Sigmoid colon (tissue), 7 donors: ENCODE results near the gene SLC4A1AP. TPM values are rescaled to one million over a fixed set of nuclear protein-coding genes. Genes with fewer than 3 reads are reported as not detected.

Experiments
- DNase-seq: peaks from one replicate; pipeline ENCODE4 v3.0.0-alpha.2; 2019
- H3K27ac ChIP-seq, 4 donors: fragments of 200-600 bp; sonication (generic); one replicate each; pipeline ENCODE4 v1.5.1; 2016 to 2019; ENCODE audit warnings: mild to moderate bottlenecking in 1 of 4
- H3K27me3 ChIP-seq, 3 donors: fragments of 200-600 bp; sonication (generic); one replicate each; pipeline ENCODE4 v1.5.1; 2019; ENCODE audit warnings: mild to moderate bottlenecking in 1 of 3
- H3K36me3 ChIP-seq, 4 donors: fragments of 200-600 bp; sonication (generic); one replicate each; pipeline ENCODE4 v1.5.1; 2016 to 2019
- H3K4me1 ChIP-seq, 4 donors: fragments of 200-600 bp; sonication (generic); one replicate each; pipeline ENCODE4 v1.5.1; 2017 to 2019
- H3K4me3 ChIP-seq, 4 donors: fragments of 200-600 bp; sonication (generic); one replicate each; pipeline ENCODE4 v1.5.1; 2017 to 2019; ENCODE audit warnings: mild to moderate bottlenecking in 2 of 4, moderate library complexity in 1 of 4
- H3K9me3 ChIP-seq, 4 donors: fragments of 200-600 bp in 3 of 4; sonication (generic) in 3 of 4; one replicate each; pipeline versions ENCODE4 v1.5.1 to v1.6.1; 2013 to 2019
- EP300 ChIP-seq, 4 donors: sonication (generic); formaldehyde crosslinking; IDR thresholded peaks; one replicate each; pipeline ENCODE4 v1.6.1; 2017; ENCODE audit warnings: antibody characterized with exemption in 4 of 4
- POLR2A ChIP-seq, 2 donors: fragments of 450-650 bp; IDR thresholded peaks; one replicate each; pipeline ENCODE4 v1.6.1; 2016; ENCODE audit warnings: antibody characterized with exemption in 2 of 2, mild to moderate bottlenecking in 2 of 2, moderate library complexity in 2 of 2
- POLR2AphosphoS5 ChIP-seq, 4 donors: sonication (generic); formaldehyde crosslinking; IDR thresholded peaks; one replicate each; pipeline ENCODE4 v1.6.1; 2017; ENCODE audit warnings: antibody characterized with exemption in 4 of 4
- WGBS, 2 donors: extraction: QIAGEN DNeasy Blood & Tissue Kit; methylation state at CpG; one replicate each; pipeline ENCODE4 v1.1.7; 2013; 5-methylcytosine and 5-hydroxymethylcytosine counted together
- intact Hi-C: fragments of 100-400 bp; cut with DNase I; formaldehyde crosslinking; loops from one replicate; pipeline ENCODE4 v1.15.1; 2023
- polyA plus RNA-seq, 3 donors: library from polyadenylated mRNA; stranded (reverse); fragments of 200-250 nt; gene quantifications; one replicate each; pipeline ENCODE4 v1.2.3, GENCODE V29; 2013
- total RNA-seq, 4 donors: library from RNA; depleted of rRNA; stranded (reverse); fragments of >200 nt; gene quantifications; one replicate each; pipeline ENCODE4 v1.1.0, GENCODE V29; 2016
- TF ChIP-seq, protein P1 (sequence below), 4 experiments: fragments of 450-650 bp in 3 of 4; fragments of 200-600 bp in 1 of 4; IDR thresholded peaks; one replicate each; pipeline ENCODE4 v1.5.1; 2016 to 2019; ENCODE audit warnings: antibody characterized with exemption in 4 of 4, mild to moderate bottlenecking in 3 of 4, moderate library complexity in 2 of 4
- donor health status: healthy with polysubstance abuse.
- donor health status: Bipolar disorder and iron deficiency.
- donor health status: healthy.

The SLC4A1AP gene
- total and polyA plus RNA-seq, 7 donors: 10.2 to 21.4 (median 16.0) TPM

- peak overlapping the region; percentile 21 to 58 (median 51) for H3K4me3 ChIP-seq
- TF ChIP-seq EP300 (IDR thresholded peaks at IDR 0.05) (peak in 2 of 4 donors; percentile 43 to 73), POLR2AphosphoS5 (IDR thresholded peaks at IDR 0.05) (peak; percentile 26 to 66 (median 52)), POLR2A (IDR thresholded peaks at IDR 0.05) (no peak)
- TF ChIP-seq, protein P1, sequence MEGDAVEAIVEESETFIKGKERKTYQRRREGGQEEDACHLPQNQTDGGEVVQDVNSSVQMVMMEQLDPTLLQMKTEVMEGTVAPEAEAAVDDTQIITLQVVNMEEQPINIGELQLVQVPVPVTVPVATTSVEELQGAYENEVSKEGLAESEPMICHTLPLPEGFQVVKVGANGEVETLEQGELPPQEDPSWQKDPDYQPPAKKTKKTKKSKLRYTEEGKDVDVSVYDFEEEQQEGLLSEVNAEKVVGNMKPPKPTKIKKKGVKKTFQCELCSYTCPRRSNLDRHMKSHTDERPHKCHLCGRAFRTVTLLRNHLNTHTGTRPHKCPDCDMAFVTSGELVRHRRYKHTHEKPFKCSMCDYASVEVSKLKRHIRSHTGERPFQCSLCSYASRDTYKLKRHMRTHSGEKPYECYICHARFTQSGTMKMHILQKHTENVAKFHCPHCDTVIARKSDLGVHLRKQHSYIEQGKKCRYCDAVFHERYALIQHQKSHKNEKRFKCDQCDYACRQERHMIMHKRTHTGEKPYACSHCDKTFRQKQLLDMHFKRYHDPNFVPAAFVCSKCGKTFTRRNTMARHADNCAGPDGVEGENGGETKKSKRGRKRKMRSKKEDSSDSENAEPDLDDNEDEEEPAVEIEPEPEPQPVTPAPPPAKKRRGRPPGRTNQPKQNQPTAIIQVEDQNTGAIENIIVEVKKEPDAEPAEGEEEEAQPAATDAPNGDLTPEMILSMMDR (IDR thresholded peaks at IDR 0.05): no peak
- no peak for DNase-seq
- intact Hi-C loops: no loop called here
- peak overlapping the region; percentile 48 to 80 (median 66) for H3K27ac ChIP-seq
- peaks cover 0 to 18% (median 15%) of the 10 kb centered on the region in 4 donors for H3K4me1 ChIP-seq
- H3K9me3 ChIP-seq: no peaks in the 10 kb centered on the region
- H3K27me3 ChIP-seq: no peaks in the 10 kb centered on the region
- H3K36me3 ChIP-seq: no peaks in the 10 kb centered on the region
- WGBS, 2 donors: 5% methylated on average over 51 of the region's 51 CpGs
Measured at GRCh38 chr2:27715318-27716210, 51.9 kb downstream of the SLC4A1AP start.

GRCh38 chr2:27716301-27717069 lies 52.8 kb downstream of the SLC4A1AP start:
- intact Hi-C loops: no loop called here
- Histone ChIP-seq H3K4me1 (peaks cover 0 to 18% (median 15%) of the 10 kb centered on the region in 4 donors), H3K9me3 (no peaks in the 10 kb centered on the region), H3K27ac (peak overlapping the region; percentile 25 to 80 (median 66)), H3K36me3 (no peaks in the 10 kb centered on the region), H3K27me3 (no peaks in the 10 kb centered on the region), H3K4me3 (no peak overlapping the region)
- no peak for DNase-seq
- WGBS, 2 donors: 54 to 73% methylated on average over 25 of the region's 25 CpGs
- TF ChIP-seq POLR2AphosphoS5 (IDR thresholded peaks at IDR 0.05) (no peak), EP300 (IDR thresholded peaks at IDR 0.05) (no peak), POLR2A (IDR thresholded peaks at IDR 0.05) (no peak)
- TF ChIP-seq, protein P1 (IDR thresholded peaks at IDR 0.05): no peak

GRCh38 chr2:27717070-27717795 lies 53.5 kb downstream of the SLC4A1AP start:
- Histone ChIP-seq H3K27me3 (no peaks in the 10 kb centered on the region), H3K4me1 (peaks cover 0 to 18% (median 15%) of the 10 kb centered on the region in 4 donors), H3K36me3 (no peaks in the 10 kb centered on the region), H3K4me3 (no peak overlapping the region), H3K9me3 (no peaks in the 10 kb centered on the region), H3K27ac (peak overlapping the region in 3 of 4 donors; percentile 64 to 80 (median 68))
- intact Hi-C loops: no loop called here
- no peak for DNase-seq
- WGBS, 2 donors: 71 to 86% methylated on average over 9 of the region's 9 CpGs
- TF ChIP-seq EP300 (IDR thresholded peaks at IDR 0.05) (no peak), POLR2A (IDR thresholded peaks at IDR 0.05) (no peak), POLR2AphosphoS5 (IDR thresholded peaks at IDR 0.05) (no peak)
- TF ChIP-seq, protein P1 (IDR thresholded peaks at IDR 0.05): no peak

DNA sequence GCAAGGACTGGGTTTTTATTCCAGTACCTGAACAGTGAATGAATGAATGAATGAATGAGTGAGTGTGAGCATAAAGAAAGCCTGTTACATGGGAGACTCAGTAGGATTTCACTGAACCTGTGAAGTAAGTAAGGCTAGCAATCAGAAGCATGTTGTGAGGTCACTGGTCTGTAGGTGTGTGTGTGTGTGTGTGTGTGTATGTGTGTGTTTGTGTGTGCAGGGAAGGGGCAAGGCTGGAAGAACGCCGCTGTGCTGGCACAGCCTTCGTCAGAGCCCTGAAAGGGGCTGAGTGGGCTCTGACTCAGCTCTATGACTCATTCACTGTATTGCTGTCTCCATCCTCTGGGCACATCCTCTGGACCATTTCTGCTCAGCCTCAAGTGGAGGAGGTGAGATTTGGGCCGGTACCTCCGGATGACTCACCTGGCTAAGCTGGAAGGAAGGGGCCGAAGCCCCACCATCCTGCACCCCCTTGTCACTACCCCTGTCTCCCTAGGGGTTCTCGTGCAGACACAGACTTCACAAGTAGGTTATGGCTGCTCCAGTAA lies 56.4 kb downstream of the SLC4A1AP start:
- Histone ChIP-seq H3K4me3 (no peak overlapping the region), H3K9me3 (no peaks in the 10 kb centered on the region), H3K36me3 (no peaks in the 10 kb centered on the region), H3K27me3 (no peaks in the 10 kb centered on the region), H3K27ac (peak overlapping the region in 1 of 4 donors; percentile 44), H3K4me1 (peaks cover 0 to 34% (median 27%) of the 10 kb centered on the region in 4 donors)
- WGBS, 2 donors: 50 to 51% methylated on average over 7 of the region's 7 CpGs
- intact Hi-C loops: loop anchor here (5.0 kb wide), 2 partner anchors 57 to 677 kb away; no protein-coding TSS in a partner anchor
- peak in 1 of 4 donors; percentile 61 for TF ChIP-seq POLR2AphosphoS5 (IDR thresholded peaks at IDR 0.05)
- TF ChIP-seq, protein P1 (IDR thresholded peaks at IDR 0.05): no peak
- DNase-seq: no peak
